Astrocyte (in vitro differentiated cells and primary cell): ENCODE results near the gene MAP3K14. TPM values are rescaled to one million over a fixed set of nuclear protein-coding genes. Genes with fewer than 3 reads are reported as not detected.

Source experiments
- DNase-seq: peaks from one replicate; pipeline ENCODE4 v3.0.0-alpha.2; 2010; ENCODE audit warnings: low read depth
- FAIRE-seq: peaks from 2 replicates; lab custom pipeline; 2011; peaks lifted over from hg19 to GRCh38; lab: Jason Lieb, UNC
- H2AFZ ChIP-seq: 2 replicates; pipeline ENCODE4 v1.6.0; 2012; ENCODE audit warnings: low read depth, low read length, inconsistent platforms
- H3K27ac ChIP-seq: 2 replicates; pipeline ENCODE4 v1.5.1; 2011; ENCODE audit warnings: low read depth, low read length, inconsistent platforms
- H3K27me3 ChIP-seq: 2 replicates; pipeline ENCODE4 v1.6.0; 2011; ENCODE audit warnings: low read length, inconsistent platforms; ENCODE audit not compliant: insufficient read depth
- H3K36me3 ChIP-seq: 2 replicates; pipeline ENCODE4 v1.5.1; 2011; ENCODE audit warnings: low read length, inconsistent platforms; ENCODE audit not compliant: insufficient read depth
- H3K4me1 ChIP-seq: 2 replicates; pipeline ENCODE4 v1.5.1; 2011; ENCODE audit warnings: low read length, inconsistent platforms; ENCODE audit not compliant: insufficient read depth
- H3K4me2 ChIP-seq: 2 replicates; pipeline ENCODE4 v1.6.0; 2012; ENCODE audit warnings: low read length, inconsistent platforms
- H3K4me3 ChIP-seq: 2 replicates; pipeline ENCODE4 v1.5.1; 2011; ENCODE audit warnings: low read depth, mild to moderate bottlenecking, low read length, inconsistent platforms; ENCODE audit not compliant: insufficient read depth
- H3K79me2 ChIP-seq: 2 replicates; pipeline ENCODE4 v1.6.0; 2012; ENCODE audit warnings: mild to moderate bottlenecking, low read length, inconsistent platforms; ENCODE audit not compliant: insufficient read depth
- H3K9ac ChIP-seq: 2 replicates; pipeline ENCODE4 v1.6.0; 2012; ENCODE audit warnings: mild to moderate bottlenecking, low read length, inconsistent platforms
- H3K9me3 ChIP-seq: 2 replicates; pipeline ENCODE4 v1.5.1; 2012; ENCODE audit warnings: low read depth, mild to moderate bottlenecking, low read length, inconsistent platforms; ENCODE audit not compliant: insufficient read depth
- H4K20me1 ChIP-seq: 2 replicates; pipeline ENCODE4 v1.6.0; 2012; ENCODE audit warnings: low read length, inconsistent platforms; ENCODE audit not compliant: insufficient read depth
- H3K27ac Mint-ChIP-seq: one replicate; pipeline ENCODE4 v1.8.0; 2021; ENCODE audit warnings: mild to moderate bottlenecking, mixed read lengths; ENCODE audit not compliant: unreplicated experiment
- H3K27me3 Mint-ChIP-seq: one replicate; pipeline ENCODE4 v1.8.0; 2021; ENCODE audit warnings: low read depth, mixed read lengths; ENCODE audit not compliant: unreplicated experiment
- H3K36me3 Mint-ChIP-seq: one replicate; pipeline ENCODE4 v1.8.0; 2021; ENCODE audit warnings: low read depth, mixed read lengths; ENCODE audit not compliant: unreplicated experiment
- H3K4me1 Mint-ChIP-seq: one replicate; pipeline ENCODE4 v1.8.0; 2021; ENCODE audit warnings: low read depth, mixed read lengths; ENCODE audit not compliant: unreplicated experiment
- H3K4me3 Mint-ChIP-seq: one replicate; pipeline ENCODE4 v1.8.0; 2021; ENCODE audit warnings: mild to moderate bottlenecking, moderate library complexity, mixed read lengths; ENCODE audit not compliant: unreplicated experiment
- H3K9me3 Mint-ChIP-seq: one replicate; pipeline ENCODE4 v1.8.0; 2021; ENCODE audit warnings: mild to moderate bottlenecking, mixed read lengths; ENCODE audit not compliant: unreplicated experiment
- CTCF ChIP-seq: IDR thresholded peaks from 2 replicates; pipeline ENCODE4 v1.5.1; 2011; ENCODE audit warnings: low read depth, mild to moderate bottlenecking, inconsistent platforms, low read length, moderate library complexity; ENCODE audit not compliant: insufficient read depth
- EZH2 ChIP-seq: IDR thresholded peaks from 2 replicates; pipeline ENCODE4 v1.6.1; 2012; ENCODE audit warnings: mild to moderate bottlenecking, low read length, inconsistent platforms; ENCODE audit not compliant: insufficient read depth
- total RNA-seq: library from RNA; stranded (reverse); gene quantifications from 2 replicates; pipeline ENCODE4 v1.2.1, GENCODE V29; 2021

MAP3K14 gene
- total RNA-seq, 1 donor from 2014 or later, result 10.8 TPM

- Histone ChIP-seq H3K79me2 (no peaks in the 10 kb centered on the region), H3K27me3 (peaks cover 21% of the 10 kb centered on the region), H3K9ac (no peak within 1 kb of the TSS), H3K4me3 (peak within 1 kb of the TSS; percentile 33), H2AFZ (peak within 1 kb of the TSS; percentile 63), H3K36me3 (no peaks in the 10 kb centered on the region), H4K20me1 (no peaks in the 10 kb centered on the region), H3K9me3 (no peaks in the 10 kb centered on the region), H3K4me1 (peaks cover 4% of the 10 kb centered on the region), H3K27ac (no peak within 1 kb of the TSS), H3K4me2 (peak within 1 kb of the TSS; percentile 79)
- Mint-ChIP-seq H3K36me3 (no peaks in the 10 kb centered on the region), H3K27me3 (peaks cover 21% of the 10 kb centered on the region), H3K9me3 (no peaks in the 10 kb centered on the region), H3K4me3 (peak within 1 kb of the TSS; percentile 86), H3K4me1 (no peaks in the 10 kb centered on the region), H3K27ac (peak within 1 kb of the TSS; percentile 75)
- no peak for TF ChIP-seq CTCF
- peak; percentile 62 for TF ChIP-seq EZH2
- no peak for DNase-seq
- no peak for FAIRE-seq
These were observed 95.5 kb downstream of the MAP3K14 start, which contains the start of gene FMNL1 for GRCh38 chr17:45221081-45222013. FMNL1 (plus strand) TSS chr17:45221885; CDS start chr17:45222125, 240 bp downstream.

- Histone ChIP-seq H3K79me2 (no peaks in the 10 kb centered on the region), H3K4me2 (no peak overlapping the region), H3K27ac (no peak overlapping the region), H3K27me3 (peaks cover 21% of the 10 kb centered on the region), H2AFZ (no peak overlapping the region), H3K9me3 (no peaks in the 10 kb centered on the region), H3K4me1 (no peaks in the 10 kb centered on the region), H3K36me3 (no peaks in the 10 kb centered on the region), H3K4me3 (no peak overlapping the region), H3K9ac (no peak overlapping the region), H4K20me1 (no peaks in the 10 kb centered on the region)
- H3K4me3 Mint-ChIP-seq, result no peak overlapping the region
- H3K36me3 Mint-ChIP-seq, result no peaks in the 10 kb centered on the region
- no peaks in the 10 kb centered on the region for H3K9me3 Mint-ChIP-seq
- no peak for FAIRE-seq
- peaks cover 21% of the 10 kb centered on the region for H3K27me3 Mint-ChIP-seq
- DNase-seq, result no peak
- no peaks in the 10 kb centered on the region for H3K4me1 Mint-ChIP-seq
- no peak overlapping the region for H3K27ac Mint-ChIP-seq
- no peak for TF ChIP-seq EZH2
These were observed 96.7 kb downstream of the MAP3K14 start for GRCh38 chr17:45220079-45220478.

- FAIRE-seq (peak; percentile 75), DNase-seq (peak; percentile 48)
- no peak overlapping the region for H3K9ac ChIP-seq
- no peaks in the 10 kb centered on the region for H3K79me2 ChIP-seq
- H2AFZ ChIP-seq, result no peak overlapping the region
- H3K36me3 ChIP-seq, result no peaks in the 10 kb centered on the region
- H3K4me1 ChIP-seq, result no peaks in the 10 kb centered on the region
- Mint-ChIP-seq H3K27me3 (peaks cover 21% of the 10 kb centered on the region), H3K4me1 (no peaks in the 10 kb centered on the region), H3K9me3 (no peaks in the 10 kb centered on the region), H3K4me3 (no peak overlapping the region), H3K27ac (no peak overlapping the region), H3K36me3 (no peaks in the 10 kb centered on the region)
- TF ChIP-seq CTCF (peak; percentile 95), EZH2 (no peak)
- no peaks in the 10 kb centered on the region for H3K9me3 ChIP-seq
- H3K4me2 ChIP-seq, result peak overlapping the region; percentile 60
- H3K4me3 ChIP-seq, result no peak overlapping the region
- H3K27me3 ChIP-seq, result peaks cover 21% of the 10 kb centered on the region
- H4K20me1 ChIP-seq, result no peaks in the 10 kb centered on the region
- no peak overlapping the region for H3K27ac ChIP-seq
These were observed 97.7 kb downstream of the MAP3K14 start for GRCh38 chr17:45218895-45219661.
